Panc1 (cell line): ENCODE data around the gene ZNF462. TPM values are rescaled to one million over a fixed set of nuclear protein-coding genes. Genes with fewer than 3 reads are reported as not detected.

ENCODE experiments used
- ATAC-seq: fragments of 200-7000 bp; cut with Tn5 transposase; 2 replicates; pipeline ENCODE4 v1.9.1; 2020; ENCODE audit warnings: mild to moderate bottlenecking, moderate library complexity
- BruUV-seq: library from RNA; stranded (reverse); fragments of 400-500 nt; replicated peaks from 2 replicates; lab custom pipeline; 2021; lab: Mats Ljungman, UMichigan
- CTCF ChIA-PET: fragments of 300-600 bp; sonication (Branson Sonifier 250); formaldehyde crosslinking; loops from one replicate; lab custom pipeline; 2022; ENCODE audit warnings: antibody characterized with exemption; lab: Charles Lee
- POLR2A ChIA-PET: fragments of 300-600 bp; sonication (Branson Sonifier 250); formaldehyde crosslinking; loops from one replicate; lab custom pipeline; 2022; ENCODE audit warnings: antibody characterized with exemption; lab: Charles Lee
- DNase-seq: peaks from one replicate; pipeline ENCODE4 v3.0.0-alpha.2; 2010; ENCODE audit warnings: low read depth, low spot score
- H3K27ac ChIP-seq: 2 replicates; pipeline ENCODE4 v1.5.1; 2011; ENCODE audit warnings: mild to moderate bottlenecking, low read length, inconsistent platforms
- H3K27me3 ChIP-seq: fragments of 200-500 bp; sonication (Bioruptor generic); 2 replicates; pipeline ENCODE4 v1.6.0; 2014; ENCODE audit warnings: low read length, inconsistent platforms; ENCODE audit not compliant: control insufficient read depth, insufficient read depth
- H3K36me3 ChIP-seq: fragments of 200-500 bp; sonication (Bioruptor generic); 2 replicates; pipeline ENCODE4 v1.5.1; 2014; ENCODE audit warnings: inconsistent platforms, mild to moderate bottlenecking, low read length, moderate library complexity; ENCODE audit not compliant: control insufficient read depth, insufficient read depth
- H3K4me1 ChIP-seq: 2 replicates; pipeline ENCODE4 v1.5.1; 2011; ENCODE audit warnings: inconsistent platforms, mild to moderate bottlenecking, low read length, moderate library complexity; ENCODE audit not compliant: control insufficient read depth, insufficient read depth
- H3K4me3 ChIP-seq, 2 experiments: 2 replicates each; pipeline ENCODE4 v1.5.1; 2011 to 2012; ENCODE audit warnings: low read depth in 2 of 2, low read length in 2 of 2, mild to moderate bottlenecking in 2 of 2, inconsistent platforms in 1 of 2, moderate library complexity in 1 of 2
- H3K9me3 ChIP-seq: fragments of 200-500 bp; sonication (Bioruptor generic); 2 replicates; pipeline ENCODE4 v1.5.1; 2014; ENCODE audit warnings: low read depth, mild to moderate bottlenecking, inconsistent platforms, low read length, moderate library complexity; ENCODE audit not compliant: control insufficient read depth, insufficient read depth
- CTCF ChIP-seq: fragments of 450-650 bp; IDR thresholded peaks from 2 replicates; pipeline ENCODE4 v1.5.1; 2017; ENCODE audit warnings: mild to moderate bottlenecking
- POLR2AphosphoS5 ChIP-seq: IDR thresholded peaks from 2 replicates; pipeline ENCODE4 v1.6.1; 2012; ENCODE audit warnings: mild to moderate bottlenecking, low read depth, low read length, moderate library complexity
- REST ChIP-seq, 2 experiments: IDR thresholded peaks; 2 replicates each; pipeline ENCODE4 v1.6.1; 2011 to 2012; ENCODE audit warnings: low read depth in 2 of 2, control low read depth in 1 of 2, low read length in 1 of 2, mild to moderate bottlenecking in 1 of 2, moderate library complexity in 1 of 2; ENCODE audit not compliant: insufficient read depth in 1 of 2
- SIN3A ChIP-seq: IDR thresholded peaks from 2 replicates; pipeline ENCODE4 v1.6.1; 2012; ENCODE audit warnings: low read depth, mild to moderate bottlenecking, low read length, moderate library complexity, borderline replicate concordance; ENCODE audit not compliant: insufficient read depth
- TCF7L2 ChIP-seq: IDR thresholded peaks from 2 replicates; pipeline ENCODE4 v1.6.1; 2011; ENCODE audit warnings: mild to moderate bottlenecking, low read depth, low read length, inconsistent platforms
- in situ Hi-C: cut with HindIII; loops from 2 replicates; pipeline ENCODE4 v1.10.0; 2016; ENCODE audit warnings: low sequenced_read_pairs, low pct_unique_long_range_greater_than_20kb
- intact Hi-C: fragments of 100-400 bp; cut with micrococcal nuclease; formaldehyde crosslinking; loops from one replicate; pipeline ENCODE4 v1.10.0; 2022; ENCODE audit not compliant: unreplicated experiment
- total RNA-seq: library from RNA; stranded (reverse); gene quantifications from one replicate; pipeline ENCODE4 v1.2.1, GENCODE V29; 2021; ENCODE audit not compliant: unreplicated experiment

ZNF462 gene
- total RNA-seq, 1 experiment from 2014 or later: 34.8 TPM

- Histone ChIP-seq H3K4me1 (no peaks in the 10 kb centered on the region), H3K27ac (no peak overlapping the region), H3K4me3 (no peak overlapping the region), H3K27me3 (no peaks in the 10 kb centered on the region), H3K9me3 (no peaks in the 10 kb centered on the region), H3K36me3 (no peaks in the 10 kb centered on the region)
- BruUV-seq: no TSS peak
- ATAC-seq (no peak), DNase-seq (no peak)
- CTCF ChIA-PET: no interaction called here
- POLR2A ChIA-PET: no interaction called here
- TF ChIP-seq CTCF: no peak
- TF ChIP-seq SIN3A: no peak
- no peak for TF ChIP-seq REST (IDR thresholded peaks at IDR 0.05; ENCODE audit: insufficient read depth in 1 of 2, low read depth in 2 of 2, low read length in 1 of 2)
- TF ChIP-seq TCF7L2: no peak
- TF ChIP-seq POLR2AphosphoS5: no peak
- intact Hi-C loops: no loop called here
- in situ Hi-C loops: no loop called here
Observed at GRCh38 chr9:107059220-107059619, 196.3 kb downstream of the ZNF462 start.

GRCh38 chr9:107060062-107060461, 197.1 kb downstream of the ZNF462 start:
- no peak for DNase-seq
- Histone ChIP-seq H3K4me3 (no peak overlapping the region), H3K36me3 (no peaks in the 10 kb centered on the region), H3K27me3 (no peaks in the 10 kb centered on the region), H3K9me3 (no peaks in the 10 kb centered on the region), H3K4me1 (no peaks in the 10 kb centered on the region), H3K27ac (no peak overlapping the region)
- in situ Hi-C loops (no loop called here), intact Hi-C loops (no loop called here)
- ATAC-seq: no peak
- ChIA-PET CTCF (no interaction called here), POLR2A (no interaction called here)
- BruUV-seq: no TSS peak
- TF ChIP-seq TCF7L2 (no peak), REST (IDR thresholded peaks at IDR 0.05; ENCODE audit: insufficient read depth in 1 of 2, low read depth in 2 of 2, low read length in 1 of 2) (no peak), SIN3A (no peak), POLR2AphosphoS5 (no peak), CTCF (no peak)
